CD4-positive, alpha-beta T cell (primary cell): Measurements from ENCODE around the gene GLB1L. TPM values are rescaled to one million over a fixed set of nuclear protein-coding genes. Genes with fewer than 3 reads are reported as not detected.

Experiments used
- ATAC-seq: fragments of 200-7000 bp; cut with Tn5 transposase; one replicate; pipeline ENCODE4 v1.10.0; 2022; ENCODE audit warnings: mild to moderate bottlenecking; ENCODE audit not compliant: poor library complexity
- CTCF ChIA-PET: fragments of 350-600 bp; sonication (Branson Sonifier 250); formaldehyde crosslinking; loops from one replicate; lab custom pipeline; 2021; ENCODE audit warnings: antibody characterized with exemption, inconsistent platforms; lab: Charles Lee
- POLR2A ChIA-PET: fragments of 350-600 bp; sonication (Branson Sonifier 250); formaldehyde crosslinking; loops from one replicate; lab custom pipeline; 2021; ENCODE audit warnings: antibody characterized with exemption, inconsistent platforms; lab: Charles Lee
- DNase-seq, 14 experiments: peaks; one replicate each; pipeline ENCODE4 v3.0.0-alpha.2; 2013 to 2020; ENCODE audit warnings: mixed read lengths in 2 of 14
- H3K27ac ChIP-seq, 2 donors: one replicate each; pipeline versions ENCODE4 v1.5.1 to v1.7.0; 2013; ENCODE audit warnings: low read length in 2 of 2, low read depth in 1 of 2, mild to moderate bottlenecking in 1 of 2
- H3K27me3 ChIP-seq, 2 experiments: 1 replicate in 1 of 2; 2 replicates in 1 of 2; pipeline versions ENCODE4 v1.6.1 to v1.7.0; 2013; ENCODE audit warnings: low read length in 2 of 2, control low read depth in 1 of 2, mild to moderate bottlenecking in 1 of 2, moderate library complexity in 1 of 2; ENCODE audit not compliant: insufficient read depth in 2 of 2, control insufficient read depth in 1 of 2
- H3K36me3 ChIP-seq: one replicate; pipeline ENCODE4 v1.6.1; 2013; ENCODE audit warnings: low read length, control low read depth; ENCODE audit not compliant: insufficient read depth
- H3K4me1 ChIP-seq: one replicate; pipeline ENCODE4 v1.6.1; 2013; ENCODE audit warnings: low read length, control low read depth; ENCODE audit not compliant: insufficient read depth
- H3K4me3 ChIP-seq: one replicate; pipeline ENCODE4 v1.5.1; 2013; ENCODE audit warnings: mild to moderate bottlenecking, low read length, moderate library complexity
- H3K9me3 ChIP-seq, 2 experiments: 1 replicate in 1 of 2; 2 replicates in 1 of 2; pipeline versions ENCODE4 v1.6.1 to v1.7.0; 2013; ENCODE audit warnings: low read length in 2 of 2, mild to moderate bottlenecking in 2 of 2, control low read depth in 1 of 2, moderate library complexity in 1 of 2; ENCODE audit not compliant: control insufficient read depth in 1 of 2, insufficient read depth in 1 of 2
- H3K27ac Mint-ChIP-seq: one replicate; pipeline ENCODE4 v1.8.0; 2020; ENCODE audit warnings: mixed read lengths
- H3K27me3 Mint-ChIP-seq: one replicate; pipeline ENCODE4 v1.8.0; 2021; ENCODE audit warnings: mixed read lengths
- H3K36me3 Mint-ChIP-seq: one replicate; pipeline ENCODE4 v1.8.0; 2021; ENCODE audit warnings: low read depth, mixed read lengths
- H3K4me1 Mint-ChIP-seq: one replicate; pipeline ENCODE4 v1.8.0; 2021; ENCODE audit warnings: low read depth, mixed read lengths
- H3K4me3 Mint-ChIP-seq: one replicate; pipeline ENCODE4 v1.8.0; 2020; ENCODE audit warnings: mild to moderate bottlenecking, mixed read lengths
- H3K9me3 Mint-ChIP-seq: one replicate; pipeline ENCODE4 v1.8.0; 2020; ENCODE audit warnings: mixed read lengths
- CTCF ChIP-seq: fragments of 200-600 bp; IDR thresholded peaks from one replicate; pipeline ENCODE4 v1.8.0; 2022; ENCODE audit warnings: antibody characterized with exemption, mild to moderate bottlenecking
- intact Hi-C, 2 experiments: fragments of 100-400 bp; cut with DNase I in 1 of 2; cut with micrococcal nuclease in 1 of 2; formaldehyde crosslinking; loops; one replicate each; pipeline versions ENCODE4 v1.15.1 to v1.9.0; 2023 to 2025; cut with DNase I, micrococcal nuclease
- total RNA-seq, 174 experiments: library from RNA in 2 of 174; stranded (reverse) in 2 of 174; gene quantifications; one replicate each; pipeline ENCODE4 v1.2.3 and lab custom pipeline; 2021 to 2026

Gene GLB1L
- total RNA-seq, 2 experiments from 2014 or later: 2.4 to 3.0 TPM

GRCh38 chr2:219282375-219282774 is 37.1 kb upstream of the GLB1L start:
- no peak overlapping the region for H3K4me3 Mint-ChIP-seq

GRCh38 chr2:219281588-219281987 is 36.3 kb upstream of the GLB1L start:
- peaks cover 43% of the 10 kb centered on the region for H3K4me1 ChIP-seq
- DNase-seq: no peak

More at GRCh38 chr2:219282375-219282774, 37.1 kb upstream of the GLB1L start:
- Histone ChIP-seq H3K9me3 (no peaks in the 10 kb centered on the region), H3K27me3 (no peaks in the 10 kb centered on the region), H3K4me1 (peaks cover 41% of the 10 kb centered on the region), H3K27ac (no peak overlapping the region), H3K36me3 (peaks cover 58% of the 10 kb centered on the region), H3K4me3 (no peak overlapping the region)
- TF ChIP-seq CTCF: no peak
- peaks cover 67% of the 10 kb centered on the region for H3K36me3 Mint-ChIP-seq
- intact Hi-C loops: no loop called here
- ChIA-PET CTCF (interaction anchor here (12.0 kb wide), 1 partner anchor 12 kb away, joined by 190 read pairs; no protein-coding TSS in a partner anchor), POLR2A (interaction anchor here (1.5 to 7.5 kb wide), 3 partner anchors 13 to 106 kb away, joined by 3 to 202 read pairs (median 7); partner anchors contain the start of genes TUBA4A and TUBA4B)
- DNase-seq (no peak), ATAC-seq (no peak)
- no peaks in the 10 kb centered on the region for H3K9me3 Mint-ChIP-seq
- peak overlapping the region; percentile 98 for H3K27ac Mint-ChIP-seq
- no peaks in the 10 kb centered on the region for H3K27me3 Mint-ChIP-seq
- H3K4me1 Mint-ChIP-seq: peaks cover 41% of the 10 kb centered on the region

GRCh38 chr2:219280651-219281050 is 35.4 kb upstream of the GLB1L start:
- Histone ChIP-seq H3K27me3 (no peaks in the 10 kb centered on the region), H3K4me3 (no peak overlapping the region), H3K27ac (peak overlapping the region in 1 of 2 donors; percentile 97), H3K4me1 (peaks cover 43% of the 10 kb centered on the region), H3K9me3 (no peaks in the 10 kb centered on the region), H3K36me3 (peaks cover 54% of the 10 kb centered on the region)
- peak overlapping the region; percentile 38 for H3K4me3 Mint-ChIP-seq
- ChIA-PET POLR2A (interaction anchor here (0.6 to 7.5 kb wide), 3 partner anchors 14 to 593 kb away, joined by 3 to 202 read pairs (median 7); partner anchors contain the start of genes TUBA4A and TUBA4B), CTCF (interaction anchor here (1.2 to 12.0 kb wide), 3 partner anchors 14 to 76 kb away, joined by 3 to 190 read pairs (median 50); partner anchors contain the start of genes TUBA4A and TUBA4B)
- DNase-seq: no peak
- H3K27me3 Mint-ChIP-seq: no peaks in the 10 kb centered on the region
- peak overlapping the region; percentile 98 for H3K27ac Mint-ChIP-seq
- no peaks in the 10 kb centered on the region for H3K9me3 Mint-ChIP-seq
- TF ChIP-seq CTCF: no peak
- intact Hi-C loops: loop anchor here in 1 of 2 experiments (1.0 kb wide), 1 partner anchor 12 kb away; no protein-coding TSS in a partner anchor
- peaks cover 43% of the 10 kb centered on the region for H3K4me1 Mint-ChIP-seq
- H3K36me3 Mint-ChIP-seq: peaks cover 57% of the 10 kb centered on the region
- no peak for ATAC-seq

More at GRCh38 chr2:219281588-219281987, 36.3 kb upstream of the GLB1L start:
- Histone ChIP-seq H3K27me3 (no peaks in the 10 kb centered on the region), H3K9me3 (no peaks in the 10 kb centered on the region), H3K36me3 (peaks cover 57% of the 10 kb centered on the region), H3K27ac (no peak overlapping the region), H3K4me3 (no peak overlapping the region)
- no peak for ATAC-seq
- Mint-ChIP-seq H3K27me3 (no peaks in the 10 kb centered on the region), H3K36me3 (peaks cover 63% of the 10 kb centered on the region), H3K9me3 (no peaks in the 10 kb centered on the region), H3K4me1 (peaks cover 43% of the 10 kb centered on the region), H3K4me3 (no peak overlapping the region), H3K27ac (peak overlapping the region; percentile 98)
- CTCF ChIA-PET: interaction anchor here (12.0 kb wide), 1 partner anchor 13 kb away, joined by 190 read pairs; no protein-coding TSS in a partner anchor
- intact Hi-C loops: loop anchor here in 1 of 2 experiments (1.0 kb wide), 1 partner anchor 11 kb away; no protein-coding TSS in a partner anchor
- no peak for TF ChIP-seq CTCF
- POLR2A ChIA-PET: interaction anchor here (1.5 to 7.5 kb wide), 3 partner anchors 13 to 107 kb away, joined by 3 to 202 read pairs (median 7); partner anchors contain the start of genes TUBA4A and TUBA4B
